ENCODE measurements around the gene LRIT2. TPM values are rescaled to one million over a fixed set of nuclear protein-coding genes. Genes with fewer than 3 reads are reported as not detected.

The LRIT2 gene
- total and polyA plus RNA-seq, 11 donors: not detected

GRCh38 chr10:84179059-84179710, 46.2 kb downstream of the LRIT2 start:
- 45 to 57% (median 54%) methylated on average over 8 to 12 of the region's 12 CpGs for WGBS, 4 donors
- no peaks in the 10 kb centered on the region for H3K9me3 ChIP-seq
- TF ChIP-seq CTCF (IDR thresholded peaks at IDR 0.05) (no peak), POLR2A (IDR thresholded peaks at IDR 0.05) (no peak)
- H3K4me1 ChIP-seq: peaks cover 0 to 12% (median 0%) of the 10 kb centered on the region in 12 donors
- H3K27me3 ChIP-seq: no peaks in the 10 kb centered on the region
- no peak overlapping the region for H3K4me3 ChIP-seq
- DNase-seq: peak in 1 of 5 donors; percentile 45
- peak in 3 of 4 donors; percentile 25 to 26 (median 26) for ATAC-seq
- H3K27ac ChIP-seq: no peak overlapping the region
- H3K36me3 ChIP-seq: no peaks in the 10 kb centered on the region
- intact Hi-C loops (cut with DNase I): no loop called here

GRCh38 chr10:84178160-84178609, 47.2 kb downstream of the LRIT2 start:
- no peaks in the 10 kb centered on the region for H3K9me3 ChIP-seq
- intact Hi-C loops (cut with DNase I): no loop called here
- no peaks in the 10 kb centered on the region for H3K36me3 ChIP-seq
- H3K4me3 ChIP-seq: no peak overlapping the region
- no peak overlapping the region for H3K27ac ChIP-seq
- ATAC-seq (no peak), DNase-seq (no peak)
- H3K4me1 ChIP-seq: peaks cover 0 to 12% (median 0%) of the 10 kb centered on the region in 12 donors
- H3K27me3 ChIP-seq: no peaks in the 10 kb centered on the region
- TF ChIP-seq POLR2A (IDR thresholded peaks at IDR 0.05): no peak
- no peak for TF ChIP-seq CTCF (IDR thresholded peaks at IDR 0.05)
- WGBS, 4 donors: 93 to 98% (median 96%) methylated on average over 3 of the region's 3 CpGs

GRCh38 chr10:84177541-84178141, 47.7 kb downstream of the LRIT2 start:
- Histone ChIP-seq H3K9me3 (no peaks in the 10 kb centered on the region), H3K36me3 (no peaks in the 10 kb centered on the region), H3K4me3 (no peak overlapping the region), H3K4me1 (peaks cover 0 to 12% (median 0%) of the 10 kb centered on the region in 12 donors), H3K27me3 (no peaks in the 10 kb centered on the region), H3K27ac (peak overlapping the region in 1 of 12 donors; percentile 29)
- 44 to 64% (median 53%) methylated on average over 5 to 8 of the region's 8 CpGs for WGBS, 4 donors
- ATAC-seq (peak; percentile 73 to 90 (median 86)), DNase-seq (peak; percentile 32 to 75 (median 54))
- no peak for TF ChIP-seq POLR2A (IDR thresholded peaks at IDR 0.05)
- no peak for TF ChIP-seq CTCF (IDR thresholded peaks at IDR 0.05)
- intact Hi-C loops (cut with DNase I): no loop called here

- H3K4me3 ChIP-seq: no peak overlapping the region
- ATAC-seq (peak in 2 of 4 donors; percentile 6 to 16), DNase-seq (no peak)
- 80 to 83% (median 80%) methylated on average over 1 to 4 of the region's 4 CpGs for WGBS, 4 donors
- TF ChIP-seq CTCF (IDR thresholded peaks at IDR 0.05): no peak
- TF ChIP-seq POLR2A (IDR thresholded peaks at IDR 0.05): no peak
- peaks cover 0 to 12% (median 0%) of the 10 kb centered on the region in 12 donors for H3K4me1 ChIP-seq
- intact Hi-C loops (cut with DNase I): no loop called here
- H3K27me3 ChIP-seq: no peaks in the 10 kb centered on the region
- no peaks in the 10 kb centered on the region for H3K36me3 ChIP-seq
- peak overlapping the region in 1 of 12 donors; percentile 29 for H3K27ac ChIP-seq
- H3K9me3 ChIP-seq: no peaks in the 10 kb centered on the region
Measured at GRCh38 chr10:84176836-84177474, 48.4 kb downstream of the LRIT2 start.

Data from heart left ventricle (tissue), 16 donors.